ENCODE measurements around the gene GOLGA1.

GOLGA1 gene

GRCh38 chr9:124835026-124835557, 105.8 kb downstream of the GOLGA1 start:
- H3K36me3 ChIP-seq (ENCODE audit: control insufficient read depth, insufficient read depth, low read length), result no peaks in the 10 kb centered on the region
- H3K4me1 ChIP-seq (ENCODE audit: control insufficient read depth, insufficient read depth, low read length), result peaks cover 21% of the 10 kb centered on the region
- no peaks in the 10 kb centered on the region for H3K27me3 ChIP-seq (ENCODE audit: control insufficient read depth, insufficient read depth, low read length)
- H3K9ac ChIP-seq (ENCODE audit: low read length), result no peak overlapping the region
- peak overlapping the region; percentile 70 for H3K27ac ChIP-seq (ENCODE audit: low read depth, low read length)
- H3K4me3 ChIP-seq (ENCODE audit: low read length), result peak overlapping the region; percentile 35

GRCh38 chr9:124834591-124834990, 106.3 kb downstream of the GOLGA1 start:
- Histone ChIP-seq H3K27ac (ENCODE audit: low read depth, low read length) (peak overlapping the region; percentile 70), H3K27me3 (ENCODE audit: control insufficient read depth, insufficient read depth, low read length) (no peaks in the 10 kb centered on the region), H3K36me3 (ENCODE audit: control insufficient read depth, insufficient read depth, low read length) (no peaks in the 10 kb centered on the region), H3K4me1 (ENCODE audit: control insufficient read depth, insufficient read depth, low read length) (peaks cover 21% of the 10 kb centered on the region), H3K9ac (ENCODE audit: low read length) (no peak overlapping the region), H3K4me3 (ENCODE audit: low read length) (no peak overlapping the region)

- Histone ChIP-seq H3K9ac (ENCODE audit: low read length) (no peak overlapping the region), H3K27me3 (ENCODE audit: control insufficient read depth, insufficient read depth, low read length) (no peaks in the 10 kb centered on the region), H3K36me3 (ENCODE audit: control insufficient read depth, insufficient read depth, low read length) (no peaks in the 10 kb centered on the region), H3K27ac (ENCODE audit: low read depth, low read length) (no peak overlapping the region), H3K4me3 (ENCODE audit: low read length) (no peak overlapping the region), H3K4me1 (ENCODE audit: control insufficient read depth, insufficient read depth, low read length) (peaks cover 21% of the 10 kb centered on the region)
Measured at GRCh38 chr9:124831642-124832364, 109.1 kb downstream of the GOLGA1 start.

DNA sequence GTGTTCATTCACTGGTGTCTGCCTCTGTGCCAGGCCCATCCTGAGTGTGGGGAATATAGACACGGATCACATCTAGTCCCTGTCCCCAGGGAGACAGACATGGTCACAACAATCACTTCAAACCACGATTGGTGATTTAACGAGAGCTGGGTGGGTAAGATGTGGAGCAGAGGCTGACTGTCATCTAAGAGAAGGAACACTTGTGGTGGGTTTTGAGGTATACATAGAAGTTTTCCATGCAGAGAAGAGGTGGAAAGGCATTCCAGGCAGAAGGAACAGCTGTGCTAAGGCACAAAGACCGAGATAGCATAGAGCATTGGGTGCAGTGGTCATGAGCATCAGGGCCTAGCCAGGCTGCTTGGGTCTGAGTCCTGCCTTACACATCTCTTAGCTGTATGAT, 110.3 kb downstream of the GOLGA1 start:
- no peak overlapping the region for H3K27ac ChIP-seq (ENCODE audit: low read depth, low read length)
- no peaks in the 10 kb centered on the region for H3K36me3 ChIP-seq (ENCODE audit: control insufficient read depth, insufficient read depth, low read length)
- H3K9ac ChIP-seq (ENCODE audit: low read length), result no peak overlapping the region
- no peaks in the 10 kb centered on the region for H3K27me3 ChIP-seq (ENCODE audit: control insufficient read depth, insufficient read depth, low read length)
- H3K4me1 ChIP-seq (ENCODE audit: control insufficient read depth, insufficient read depth, low read length), result peaks cover 18% of the 10 kb centered on the region
- H3K4me3 ChIP-seq (ENCODE audit: low read length), result no peak overlapping the region

- Histone ChIP-seq H3K4me1 (ENCODE audit: control insufficient read depth, insufficient read depth, low read length) (peaks cover 8% of the 10 kb centered on the region), H3K4me3 (ENCODE audit: low read length) (no peak overlapping the region), H3K27me3 (ENCODE audit: control insufficient read depth, insufficient read depth, low read length) (no peaks in the 10 kb centered on the region), H3K9ac (ENCODE audit: low read length) (no peak overlapping the region), H3K36me3 (ENCODE audit: control insufficient read depth, insufficient read depth, low read length) (no peaks in the 10 kb centered on the region), H3K27ac (ENCODE audit: low read depth, low read length) (no peak overlapping the region)
Measured at GRCh38 chr9:124829334-124829669, 111.6 kb downstream of the GOLGA1 start.

- H3K4me1 ChIP-seq (ENCODE audit: control insufficient read depth, insufficient read depth, low read length), result peaks cover 8% of the 10 kb centered on the region
- no peaks in the 10 kb centered on the region for H3K27me3 ChIP-seq (ENCODE audit: control insufficient read depth, insufficient read depth, low read length)
- no peak overlapping the region for H3K27ac ChIP-seq (ENCODE audit: low read depth, low read length)
- no peak overlapping the region for H3K9ac ChIP-seq (ENCODE audit: low read length)
- no peaks in the 10 kb centered on the region for H3K36me3 ChIP-seq (ENCODE audit: control insufficient read depth, insufficient read depth, low read length)
- no peak overlapping the region for H3K4me3 ChIP-seq (ENCODE audit: low read length)
Measured at GRCh38 chr9:124828489-124829333, 112.2 kb downstream of the GOLGA1 start.
